ENCODE results near the gene SCMH1.

Gene SCMH1

GRCh38 chr1:41014871-41015270 lies 227.2 kb downstream of the SCMH1 start:
- H3K4me3 ChIP-seq (ENCODE audit: low read depth, low read length): no peak overlapping the region
- H3K9me3 ChIP-seq (ENCODE audit: control insufficient read depth, insufficient read depth, low read depth, low read length): no peaks in the 10 kb centered on the region
- CTCF ChIA-PET: interaction anchor here (1.0 to 1.8 kb wide), 2 partner anchors 10 to 11 kb away, joined by 3 to 6 read pairs; no protein-coding TSS in a partner anchor
- H3K36me3 ChIP-seq (ENCODE audit: control insufficient read depth in 2 of 2, insufficient read depth in 1 of 2, low read length in 2 of 2): peaks cover 19 to 95% of the 10 kb centered on the region in 2 experiments
- no peak overlapping the region for H3K27ac ChIP-seq (ENCODE audit: extremely low read depth, low read depth, low read length)
- POLR2A ChIA-PET: no interaction called here
- TF ChIP-seq ZNF350 (tag by site-specific recombination; IDR thresholded peaks at IDR 0.05): no peak
- TF ChIP-seq PATZ1 (tag by site-specific recombination; IDR thresholded peaks at IDR 0.05): 0 out of 2 replicates have a peak, but pooled peaks have one; percentile 25
- TF ChIP-seq ZNF398 (tag by site-specific recombination; IDR thresholded peaks at IDR 0.05): no peak
- TF ChIP-seq ZNF624 (tag by site-specific recombination; IDR thresholded peaks at IDR 0.05): no peak
- no peak for TF ChIP-seq ZNF423 (tag by site-specific recombination; IDR thresholded peaks at IDR 0.05)
- TF ChIP-seq ZNF558 (tag by site-specific recombination; IDR thresholded peaks at IDR 0.05): no peak
- no peak for TF ChIP-seq ZNF76 (tag by site-specific recombination; IDR thresholded peaks at IDR 0.05; ENCODE audit: borderline replicate concordance, low read depth)
- TF ChIP-seq ZSCAN30 (tag by site-specific recombination; IDR thresholded peaks at IDR 0.05): no peak
- TF ChIP-seq REST (tag by site-specific recombination; IDR thresholded peaks at IDR 0.05): no peak
- peak; percentile 78 for TF ChIP-seq KLF1 (tag by site-specific recombination; IDR thresholded peaks at IDR 0.05)
- peak; percentile 40; the same call in 1 of the 2 replicates for TF ChIP-seq KLF9 (tag by site-specific recombination; IDR thresholded peaks at IDR 0.05; ENCODE audit: low read depth)
- TF ChIP-seq KLF17 (tag by site-specific recombination; IDR thresholded peaks at IDR 0.05): no peak
- no peak for TF ChIP-seq ZNF426 (tag by site-specific recombination; IDR thresholded peaks at IDR 0.05)
- no peak for TF ChIP-seq ZNF791 (tag by site-specific recombination; IDR thresholded peaks at IDR 0.05)
- H3K4me1 ChIP-seq (ENCODE audit: control insufficient read depth, insufficient read depth, low read length): no peaks in the 10 kb centered on the region

- H3K27ac ChIP-seq (ENCODE audit: extremely low read depth, low read depth, low read length): no peak overlapping the region
- no peaks in the 10 kb centered on the region for H3K4me1 ChIP-seq (ENCODE audit: control insufficient read depth, insufficient read depth, low read length)
- CTCF ChIA-PET: interaction anchor here (2.4 kb wide), 1 partner anchor 10 kb away, joined by 6 read pairs; no protein-coding TSS in a partner anchor
- H3K4me3 ChIP-seq (ENCODE audit: low read depth, low read length): no peak overlapping the region
- no peaks in the 10 kb centered on the region for H3K9me3 ChIP-seq (ENCODE audit: control insufficient read depth, insufficient read depth, low read depth, low read length)
- POLR2A ChIA-PET: interaction anchor here (1.7 kb wide), 1 partner anchor 10 kb away, joined by 5 read pairs; no protein-coding TSS in a partner anchor
- H3K36me3 ChIP-seq (ENCODE audit: control insufficient read depth in 2 of 2, insufficient read depth in 1 of 2, low read length in 2 of 2): peaks cover 19 to 96% of the 10 kb centered on the region in 2 experiments
- no peak for TF ChIP-seq AEBP2 (tag by site-specific recombination; IDR thresholded peaks at IDR 0.05; ENCODE audit: borderline replicate concordance)
- TF ChIP-seq KLF10 (tag by site-specific recombination; IDR thresholded peaks at IDR 0.05): no peak
- TF ChIP-seq ZNF26 (tag by site-specific recombination; IDR thresholded peaks at IDR 0.05): no peak
- TF ChIP-seq MYNN (tag by site-specific recombination; IDR thresholded peaks at IDR 0.05; ENCODE audit: borderline replicate concordance): no peak
- TF ChIP-seq BCL11B (tag by site-specific recombination; IDR thresholded peaks at IDR 0.05; ENCODE audit: low read depth): no peak
- no peak for TF ChIP-seq ZNF148 (tag by site-specific recombination; IDR thresholded peaks at IDR 0.05; ENCODE audit: borderline replicate concordance)
Observed at GRCh38 chr1:41013796-41014195, 228.3 kb downstream of the SCMH1 start.
